Fibroblast of villous mesenchyme (primary cell): ENCODE data around the gene GZMH. TPM values are rescaled to one million over a fixed set of nuclear protein-coding genes. Genes with fewer than 3 reads are reported as not detected.
"Not testable (repeated sequence)": the region's sequence is repeated elsewhere in the genome, so short reads cannot be mapped to it uniquely, and the experiment has no call there.

ENCODE experiments used
- DNase-seq: peaks from one replicate; pipeline ENCODE4 v3.0.0-alpha.2; 2010; ENCODE audit warnings: low read depth
- H3K4me3 ChIP-seq: 2 replicates; pipeline ENCODE4 v1.5.1; 2011; ENCODE audit warnings: low read depth, mild to moderate bottlenecking, low read length
- CTCF ChIP-seq: IDR thresholded peaks from 2 replicates; pipeline ENCODE4 v1.5.1; 2012; ENCODE audit warnings: low read depth, mild to moderate bottlenecking, low read length; ENCODE audit not compliant: insufficient read depth
- total RNA-seq: library from RNA; depleted of rRNA; stranded (reverse); fragments of >200 nt; gene quantifications from 2 replicates; pipeline ENCODE4 v1.2.3, GENCODE V29; 2012

Gene GZMH
- not detected in 2 replicates for total RNA-seq

GRCh38 chr14:24609655-24610344 lies at the start of gene GZMH:
TSS of gene GZMH (minus strand) at chr14:24609685. CDS start at chr14:24609613, 72 bp downstream.
- TF ChIP-seq CTCF: no peak
- H3K4me3 ChIP-seq: no peak within 1 kb of the TSS
- no peak for DNase-seq

GRCh38 chr14:24648361-24648760 lies 38.9 kb upstream of the GZMH start:
- H3K4me3 ChIP-seq, DNase-seq: not testable (repeated sequence)

GRCh38 chr14:24639905-24640304 lies 30.4 kb upstream of the GZMH start:
- TF ChIP-seq CTCF: no peak
- no peak overlapping the region for H3K4me3 ChIP-seq
- no peak for DNase-seq

GRCh38 chr14:24639270-24639669 lies 29.8 kb upstream of the GZMH start:
- no peak for DNase-seq
- TF ChIP-seq CTCF: no peak
- no peak overlapping the region for H3K4me3 ChIP-seq

- no peak within 1 kb of the TSS for H3K4me3 ChIP-seq
- no peak for DNase-seq
- no peak for TF ChIP-seq CTCF
These were observed 24.7 kb upstream of the GZMH start, which contains the start of gene GZMB for GRCh38 chr14:24634158-24634557. TSS of gene GZMB (minus strand) at chr14:24634190. CDS start at chr14:24634160, 30 bp downstream.

- no peak overlapping the region for H3K4me3 ChIP-seq
- no peak for DNase-seq
- no peak for TF ChIP-seq CTCF
These were observed 23.9 kb upstream of the GZMH start for GRCh38 chr14:24633353-24633752.

GRCh38 chr14:24632761-24633160 lies 23.3 kb upstream of the GZMH start:
- H3K4me3 ChIP-seq: no peak overlapping the region
- no peak for DNase-seq
- no peak for TF ChIP-seq CTCF
